Karpas-422 (cell line): ENCODE results near the gene CMYA5. TPM values are rescaled to one million over a fixed set of nuclear protein-coding genes. Genes with fewer than 3 reads are reported as not detected.
A peak's percentile ranks its signal among the peaks of the same experiment; 100 is the strongest.

ENCODE experiments used
- DNase-seq: peaks from one replicate; pipeline ENCODE4 v3.0.0-alpha.2; 2015
- H2AFZ ChIP-seq: fragments of 200-600 bp; sonication (generic); 2 replicates; pipeline ENCODE4 v1.6.1; 2014; ENCODE audit warnings: antibody characterized with exemption, low read length, mixed read lengths
- H3K27ac ChIP-seq: fragments of 200-600 bp; sonication (generic); 2 replicates; pipeline ENCODE4 v1.5.1; 2014; ENCODE audit warnings: mild to moderate bottlenecking, low read length, moderate library complexity
- H3K27me3 ChIP-seq: fragments of 200-600 bp; sonication (generic); 2 replicates; pipeline ENCODE4 v1.6.1; 2014; ENCODE audit warnings: low read length, mixed read lengths
- H3K36me3 ChIP-seq: fragments of 200-600 bp; sonication (generic); 2 replicates; pipeline ENCODE4 v1.6.1; 2014; ENCODE audit warnings: low read length, mixed read lengths; ENCODE audit not compliant: insufficient read depth
- H3K4me1 ChIP-seq: fragments of 200-600 bp; sonication (generic); 2 replicates; pipeline ENCODE4 v1.6.1; 2014; ENCODE audit warnings: mild to moderate bottlenecking, low read length, mixed read lengths
- H3K4me2 ChIP-seq: fragments of 200-600 bp; sonication (generic); 2 replicates; pipeline ENCODE4 v1.6.1; 2014; ENCODE audit warnings: low read length, low read depth, mild to moderate bottlenecking; ENCODE audit not compliant: poor library complexity, severe bottlenecking
- H3K4me3 ChIP-seq: fragments of 200-600 bp; sonication (generic); 2 replicates; pipeline ENCODE4 v1.5.1; 2014; ENCODE audit warnings: mild to moderate bottlenecking, antibody characterized with exemption, low read length, mixed read lengths
- H3K79me2 ChIP-seq: fragments of 200-600 bp; sonication (generic); 2 replicates; pipeline ENCODE4 v1.6.1; 2014; ENCODE audit warnings: mild to moderate bottlenecking, low read length, mixed read lengths
- H3K9ac ChIP-seq: fragments of 200-600 bp; sonication (generic); 2 replicates; pipeline ENCODE4 v1.6.0; 2014; ENCODE audit warnings: low read length
- H3K9me2 ChIP-seq: fragments of 200-600 bp; sonication (generic), shearing (Covaris generic); replicated peaks from 2 replicates; pipeline ENCODE4 v1.6.0; 2014; ENCODE audit warnings: mild to moderate bottlenecking, low read length, moderate library complexity; ENCODE audit not compliant: insufficient read depth
- H3K9me3 ChIP-seq: fragments of 300-700, 200-600 bp; sonication (generic); 2 replicates; pipeline ENCODE4 v1.6.1; 2014; ENCODE audit warnings: low read length, mixed read lengths
- H4K20me1 ChIP-seq: fragments of 200-600 bp; sonication (generic); 2 replicates; pipeline ENCODE4 v1.6.1; 2014; ENCODE audit warnings: mild to moderate bottlenecking, antibody characterized with exemption, low read length, low read depth; ENCODE audit not compliant: insufficient read depth
- total RNA-seq: library from RNA; depleted of rRNA; stranded (reverse); fragments of >200 nt; shearing (Covaris generic); gene quantifications from 2 replicates; pipeline ENCODE4 v1.2.3, GENCODE V29; 2014; ENCODE audit warnings: low replicate concordance

The CMYA5 gene
- total RNA-seq, 1 experiment from 2014 or later: 0.45 TPM

- Histone ChIP-seq H3K4me2 (no peak overlapping the region), H2AFZ (no peak overlapping the region), H3K27me3 (no peaks in the 10 kb centered on the region), H3K9me3 (no peaks in the 10 kb centered on the region), H3K4me3 (no peak overlapping the region), H3K9ac (no peak overlapping the region), H3K9me2 (no peaks in the 10 kb centered on the region), H4K20me1 (no peaks in the 10 kb centered on the region), H3K4me1 (no peaks in the 10 kb centered on the region), H3K36me3 (no peaks in the 10 kb centered on the region), H3K79me2 (no peaks in the 10 kb centered on the region), H3K27ac (no peak overlapping the region)
- no peak for DNase-seq
Measured at GRCh38 chr5:79814699-79815098, 125.1 kb downstream of the CMYA5 start.

GRCh38 chr5:79816014-79816413 is 126.4 kb downstream of the CMYA5 start:
- Histone ChIP-seq H3K4me2 (no peak overlapping the region), H3K9ac (no peak overlapping the region), H3K79me2 (no peaks in the 10 kb centered on the region), H3K4me1 (no peaks in the 10 kb centered on the region), H3K4me3 (no peak overlapping the region), H3K9me3 (no peaks in the 10 kb centered on the region), H2AFZ (no peak overlapping the region), H3K9me2 (no peaks in the 10 kb centered on the region), H3K36me3 (no peaks in the 10 kb centered on the region), H3K27ac (no peak overlapping the region), H3K27me3 (no peaks in the 10 kb centered on the region), H4K20me1 (no peaks in the 10 kb centered on the region)
- DNase-seq: no peak

- Histone ChIP-seq H3K27me3 (no peaks in the 10 kb centered on the region), H3K9ac (no peak overlapping the region), H3K27ac (no peak overlapping the region), H3K4me2 (no peak overlapping the region), H3K79me2 (no peaks in the 10 kb centered on the region), H3K36me3 (no peaks in the 10 kb centered on the region), H4K20me1 (no peaks in the 10 kb centered on the region), H3K4me1 (no peaks in the 10 kb centered on the region), H3K9me2 (no peaks in the 10 kb centered on the region), H3K9me3 (no peaks in the 10 kb centered on the region), H2AFZ (no peak overlapping the region), H3K4me3 (no peak overlapping the region)
- no peak for DNase-seq
Measured at GRCh38 chr5:79820648-79821047, 131.0 kb downstream of the CMYA5 start.

- no peaks in the 10 kb centered on the region for H3K36me3 ChIP-seq
- no peaks in the 10 kb centered on the region for H3K79me2 ChIP-seq
- no peaks in the 10 kb centered on the region for H3K9me3 ChIP-seq
- no peak overlapping the region for H3K9ac ChIP-seq
- H3K9me2 ChIP-seq: no peaks in the 10 kb centered on the region
- peaks cover 5% of the 10 kb centered on the region for H3K4me1 ChIP-seq
- H3K4me3 ChIP-seq: no peak overlapping the region
- no peaks in the 10 kb centered on the region for H4K20me1 ChIP-seq
- DNase-seq: no peak
- H3K4me2 ChIP-seq: no peak overlapping the region
- H2AFZ ChIP-seq: no peak overlapping the region
- H3K27me3 ChIP-seq: no peaks in the 10 kb centered on the region
- H3K27ac ChIP-seq: no peak overlapping the region
Measured at GRCh38 chr5:79824444-79824843, 134.8 kb downstream of the CMYA5 start.

GRCh38 chr5:79825802-79826201 is 136.2 kb downstream of the CMYA5 start:
- Histone ChIP-seq H3K9me3 (no peaks in the 10 kb centered on the region), H3K4me2 (no peak overlapping the region), H3K79me2 (no peaks in the 10 kb centered on the region), H3K4me1 (peaks cover 5% of the 10 kb centered on the region), H2AFZ (no peak overlapping the region), H3K4me3 (no peak overlapping the region), H4K20me1 (no peaks in the 10 kb centered on the region), H3K36me3 (no peaks in the 10 kb centered on the region), H3K9ac (no peak overlapping the region), H3K9me2 (no peaks in the 10 kb centered on the region), H3K27ac (no peak overlapping the region), H3K27me3 (no peaks in the 10 kb centered on the region)
- DNase-seq: no peak

- H3K4me2 ChIP-seq: no peak overlapping the region
- H3K4me3 ChIP-seq: no peak overlapping the region
- peaks cover 5% of the 10 kb centered on the region for H3K4me1 ChIP-seq
- no peak overlapping the region for H3K27ac ChIP-seq
- H3K79me2 ChIP-seq: no peaks in the 10 kb centered on the region
- no peaks in the 10 kb centered on the region for H3K9me3 ChIP-seq
- H4K20me1 ChIP-seq: no peaks in the 10 kb centered on the region
- H3K27me3 ChIP-seq: no peaks in the 10 kb centered on the region
- no peak overlapping the region for H2AFZ ChIP-seq
- H3K9me2 ChIP-seq: no peaks in the 10 kb centered on the region
- H3K36me3 ChIP-seq: no peaks in the 10 kb centered on the region
- DNase-seq: no peak
- H3K9ac ChIP-seq: no peak overlapping the region
Measured at GRCh38 chr5:79827159-79827629, 137.6 kb downstream of the CMYA5 start.

- Histone ChIP-seq H2AFZ (no peak overlapping the region), H3K9ac (no peak overlapping the region), H3K9me2 (no peaks in the 10 kb centered on the region), H3K9me3 (no peaks in the 10 kb centered on the region), H4K20me1 (no peaks in the 10 kb centered on the region), H3K4me3 (no peak overlapping the region), H3K79me2 (no peaks in the 10 kb centered on the region), H3K27me3 (no peaks in the 10 kb centered on the region), H3K4me1 (peaks cover 5% of the 10 kb centered on the region), H3K27ac (no peak overlapping the region), H3K4me2 (no peak overlapping the region), H3K36me3 (no peaks in the 10 kb centered on the region)
- peak; percentile 71 for DNase-seq
Measured at GRCh38 chr5:79829260-79829659, 139.6 kb downstream of the CMYA5 start.

GRCh38 chr5:79831381-79832309 is 142.0 kb downstream of the CMYA5 start:
- no peak overlapping the region for H3K27ac ChIP-seq
- H3K9ac ChIP-seq: no peak overlapping the region
- no peaks in the 10 kb centered on the region for H4K20me1 ChIP-seq
- H3K4me1 ChIP-seq: peaks cover 5% of the 10 kb centered on the region
- H3K27me3 ChIP-seq: no peaks in the 10 kb centered on the region
- no peak overlapping the region for H3K4me3 ChIP-seq
- DNase-seq: no peak
- H2AFZ ChIP-seq: no peak overlapping the region
- no peaks in the 10 kb centered on the region for H3K79me2 ChIP-seq
- no peaks in the 10 kb centered on the region for H3K9me2 ChIP-seq
- H3K4me2 ChIP-seq: no peak overlapping the region
- H3K9me3 ChIP-seq: no peaks in the 10 kb centered on the region
- H3K36me3 ChIP-seq: no peaks in the 10 kb centered on the region
